WI38 (cell line): ENCODE data around the gene SDC4.

ENCODE experiments used
- H3K4me3 ChIP-seq: 2 replicates; pipeline ENCODE4 v1.5.1; 2011; ENCODE audit warnings: low read depth, mild to moderate bottlenecking, control low read depth, low read length
- CTCF ChIP-seq: IDR thresholded peaks from 2 replicates; pipeline ENCODE4 v1.5.1; 2012; ENCODE audit warnings: low read depth, mild to moderate bottlenecking, control low read depth, low read length

The SDC4 gene

GRCh38 chr20:45338121-45339030 lies 9.8 kb downstream of the SDC4 start:
- TF ChIP-seq CTCF: no peak
- peak overlapping the region; percentile 16; the same call in 1 of the 2 replicates for H3K4me3 ChIP-seq

- no peak overlapping the region; the same call in 1 of the 2 replicates for H3K4me3 ChIP-seq
- TF ChIP-seq CTCF: no peak
Measured at GRCh38 chr20:45337367-45338120, 10.7 kb downstream of the SDC4 start.

- H3K4me3 ChIP-seq: no peak overlapping the region
- no peak for TF ChIP-seq CTCF
Measured at GRCh38 chr20:45336530-45337366, 11.5 kb downstream of the SDC4 start.

- no peak for TF ChIP-seq CTCF
- H3K4me3 ChIP-seq: no peak overlapping the region
Measured at GRCh38 chr20:45330476-45330875, 17.7 kb downstream of the SDC4 start.

- no peak for TF ChIP-seq CTCF
Measured at GRCh38 chr20:45329497-45330319, 18.5 kb downstream of the SDC4 start.

GRCh38 chr20:45328451-45328850 lies 19.8 kb downstream of the SDC4 start:
- TF ChIP-seq CTCF: no peak
- no peak overlapping the region for H3K4me3 ChIP-seq

More at GRCh38 chr20:45329497-45330319, 18.5 kb downstream of the SDC4 start:
- H3K4me3 ChIP-seq: no peak overlapping the region
